NCI-H446 treated with DMSO at 0.1 percent for 48 hours (cell line): Measurements from ENCODE around the gene IMMP1L.

ENCODE experiments used
- DNase-seq: peaks from one replicate; lab custom pipeline; 2025; lab: John Stamatoyannopoulos, UW

IMMP1L gene

GRCh38 chr11:31387379-31387778, 122.0 kb downstream of the IMMP1L start:
- no peak for DNase-seq

GRCh38 chr11:31383116-31383515, 126.3 kb downstream of the IMMP1L start:
- no peak for DNase-seq
